ENCODE measurements around the gene OTOP3.
"Not testable (repeated sequence)": the region's sequence is repeated elsewhere in the genome, so short reads cannot be mapped to it uniquely, and the experiment has no call there.

The OTOP3 gene

DNA sequence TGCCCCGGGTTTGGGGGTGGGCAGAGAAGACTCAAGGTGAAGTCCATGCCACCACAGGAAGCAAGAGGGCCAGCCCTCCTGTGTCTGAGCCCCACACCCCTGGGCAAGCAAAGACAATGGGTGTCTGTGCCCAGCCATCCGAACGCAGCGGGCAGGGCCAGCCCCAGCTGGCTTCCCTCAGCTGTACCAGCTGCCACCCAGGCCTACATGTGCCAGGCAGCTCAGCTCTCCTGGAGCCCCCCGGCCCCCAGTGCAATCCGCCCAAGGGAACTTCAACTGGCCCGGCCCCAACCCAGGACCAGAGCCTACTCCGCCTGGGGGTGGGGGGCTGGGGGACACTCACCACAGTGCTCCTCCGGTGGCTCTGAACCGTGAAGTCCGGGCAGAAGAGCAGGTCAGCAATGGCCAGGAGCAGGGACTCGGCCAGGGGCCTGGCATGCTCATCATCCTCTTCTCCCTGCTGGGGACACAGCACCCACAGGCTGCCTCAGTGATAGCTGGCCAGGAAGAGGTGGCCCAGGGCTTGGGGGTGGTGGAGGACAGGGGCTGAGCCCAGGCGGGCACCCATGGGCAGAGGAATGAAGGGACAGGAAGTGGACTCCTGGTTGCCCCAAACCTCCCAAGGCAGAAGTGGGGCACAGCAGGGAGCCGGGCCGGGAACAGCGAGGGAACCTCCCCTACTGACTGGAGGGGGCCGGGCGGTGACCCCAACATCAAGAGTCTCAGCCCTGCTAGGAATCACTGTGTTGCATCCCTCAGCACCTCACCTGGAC is 27.1 kb downstream of the OTOP3 start:
- DNase-seq: no peak

DNA sequence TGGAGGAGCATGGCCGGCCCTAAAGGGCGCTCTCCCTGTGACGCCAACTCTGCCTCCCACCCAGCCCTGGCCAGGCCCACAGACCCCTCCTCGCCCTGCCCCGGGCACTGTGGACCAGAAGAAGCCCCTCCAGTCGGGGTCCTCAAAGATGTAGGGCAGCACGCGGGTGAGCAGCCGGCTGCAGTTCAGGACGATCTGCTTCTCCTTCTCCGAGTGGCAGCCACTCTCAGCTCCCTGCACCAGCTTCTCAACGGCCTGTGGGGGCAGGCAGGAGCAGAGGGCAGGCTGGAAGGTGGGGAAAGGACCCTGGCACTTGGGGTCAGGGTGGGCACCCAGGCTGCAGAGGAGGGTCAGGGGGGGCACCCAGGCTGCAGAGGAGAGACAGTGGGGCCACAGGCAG is 28.0 kb downstream of the OTOP3 start:
- DNase-seq: no peak

DNA sequence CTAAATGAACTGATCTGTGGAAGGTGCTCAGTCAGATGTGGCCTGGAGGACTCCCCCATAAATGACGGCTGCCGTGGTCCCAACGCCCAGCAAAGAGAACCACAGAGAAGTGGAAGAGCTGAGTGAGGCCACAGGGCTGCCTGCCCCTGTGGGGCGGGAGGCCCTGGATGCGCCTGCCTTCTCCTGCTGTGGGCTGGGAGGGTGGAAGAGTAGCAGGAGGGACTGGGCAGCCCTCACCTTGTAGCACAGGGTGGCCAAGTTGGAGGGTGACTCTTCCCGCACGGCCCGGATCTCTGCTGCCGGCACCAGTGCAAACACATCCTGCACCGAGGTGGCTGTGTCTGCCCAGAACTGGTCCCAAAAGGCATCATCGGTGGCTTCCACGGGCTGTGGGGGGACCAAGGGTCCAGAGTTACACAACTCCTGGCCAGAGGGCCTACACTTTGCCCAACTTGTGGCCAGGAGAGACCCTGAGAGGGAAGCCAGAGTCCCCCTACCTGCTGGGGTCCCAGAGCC is 28.6 kb downstream of the OTOP3 start:
- DNase-seq: no peak

DNA sequence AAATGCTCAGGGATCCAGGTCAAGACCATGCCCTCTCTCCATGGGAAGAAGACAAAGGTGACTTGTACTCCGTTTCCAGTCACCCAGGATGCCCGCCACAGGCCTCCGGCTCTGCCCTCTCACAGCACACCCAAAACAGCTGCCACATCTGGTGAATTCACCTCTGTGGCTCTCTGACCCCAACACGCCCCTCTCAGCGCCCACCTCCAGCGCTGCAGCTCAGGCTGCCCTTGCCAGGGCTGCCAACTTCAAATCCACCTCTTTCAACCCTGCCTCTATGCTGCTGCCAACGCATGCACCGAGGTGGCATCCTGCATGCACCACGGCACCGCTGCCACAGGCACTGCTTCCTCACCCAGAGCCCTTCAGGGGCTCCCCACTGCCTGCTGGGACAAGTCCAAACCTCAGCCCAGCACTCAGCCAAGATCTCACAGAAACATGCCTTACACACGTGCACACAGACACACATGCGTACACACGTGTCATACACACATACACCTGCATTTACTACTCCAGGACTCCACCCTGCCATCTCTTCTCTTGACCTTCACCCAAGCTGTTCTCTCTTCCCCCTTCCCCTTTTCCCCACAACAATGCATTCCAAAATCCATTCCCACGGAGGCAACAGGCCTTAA is 29.4 kb downstream of the OTOP3 start:
- no peak for DNase-seq

DNA sequence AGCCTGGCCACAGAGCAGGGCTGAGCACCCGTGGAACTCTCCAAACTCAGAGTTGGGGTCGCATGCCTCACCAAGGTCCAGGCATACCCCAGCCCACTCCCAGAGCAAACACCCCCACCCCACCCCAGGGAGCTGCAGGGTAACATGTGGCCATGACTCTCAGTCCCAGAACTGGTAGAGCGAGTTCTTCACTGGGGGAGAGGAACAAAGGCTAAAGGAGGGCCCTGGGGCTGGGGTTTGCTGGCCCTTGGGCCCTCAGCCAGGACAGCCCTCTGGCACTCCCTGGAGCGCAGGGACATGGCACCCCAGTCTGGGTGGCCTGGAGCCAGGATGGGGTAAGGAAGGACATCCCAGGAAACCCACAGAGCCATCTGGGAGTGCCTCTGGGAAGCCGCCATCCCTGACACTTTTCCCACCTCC is 32.7 kb downstream of the OTOP3 start:
- DNase-seq: no peak

DNA sequence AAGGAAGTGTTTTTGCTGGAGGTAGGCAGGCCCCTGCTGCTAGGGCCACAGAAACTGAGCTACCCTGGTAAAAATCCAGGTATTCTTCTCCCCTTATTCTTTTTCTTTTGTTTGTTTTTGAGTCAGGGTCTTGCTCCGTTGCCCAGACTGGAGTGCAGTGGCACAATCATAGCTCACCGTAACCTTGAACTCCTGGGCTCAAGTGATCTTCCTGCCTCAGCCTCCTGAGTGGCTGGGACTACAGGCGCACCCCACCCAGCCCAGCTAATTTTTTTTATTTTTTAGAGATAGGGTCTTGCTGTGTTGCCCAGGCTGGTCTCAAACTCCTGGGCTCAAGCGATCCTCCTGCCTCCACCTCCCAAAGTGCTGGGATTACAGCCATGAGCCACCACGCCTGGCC is 33.8 kb downstream of the OTOP3 start:
- not testable (repeated sequence) for DNase-seq

DNA sequence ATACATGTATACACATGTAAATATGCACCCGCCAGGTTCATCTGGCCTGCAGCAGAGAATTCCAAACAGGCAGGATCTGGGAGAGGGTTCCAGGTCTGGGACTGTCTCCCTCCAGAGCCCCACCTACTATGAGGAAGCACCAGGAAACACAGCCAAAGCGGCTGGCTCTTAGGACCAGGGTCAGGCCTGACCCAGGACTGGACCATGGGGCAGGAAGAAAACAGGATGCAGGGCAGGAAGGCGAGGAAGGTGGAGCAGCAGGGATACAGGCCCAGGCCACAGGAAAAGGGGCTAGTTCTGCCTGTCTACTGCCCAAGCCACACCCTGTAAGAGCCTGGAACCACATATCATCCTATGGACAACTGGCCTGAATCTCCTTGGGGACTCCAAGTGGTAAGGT is 34.7 kb downstream of the OTOP3 start:
- DNase-seq: no peak

DNA sequence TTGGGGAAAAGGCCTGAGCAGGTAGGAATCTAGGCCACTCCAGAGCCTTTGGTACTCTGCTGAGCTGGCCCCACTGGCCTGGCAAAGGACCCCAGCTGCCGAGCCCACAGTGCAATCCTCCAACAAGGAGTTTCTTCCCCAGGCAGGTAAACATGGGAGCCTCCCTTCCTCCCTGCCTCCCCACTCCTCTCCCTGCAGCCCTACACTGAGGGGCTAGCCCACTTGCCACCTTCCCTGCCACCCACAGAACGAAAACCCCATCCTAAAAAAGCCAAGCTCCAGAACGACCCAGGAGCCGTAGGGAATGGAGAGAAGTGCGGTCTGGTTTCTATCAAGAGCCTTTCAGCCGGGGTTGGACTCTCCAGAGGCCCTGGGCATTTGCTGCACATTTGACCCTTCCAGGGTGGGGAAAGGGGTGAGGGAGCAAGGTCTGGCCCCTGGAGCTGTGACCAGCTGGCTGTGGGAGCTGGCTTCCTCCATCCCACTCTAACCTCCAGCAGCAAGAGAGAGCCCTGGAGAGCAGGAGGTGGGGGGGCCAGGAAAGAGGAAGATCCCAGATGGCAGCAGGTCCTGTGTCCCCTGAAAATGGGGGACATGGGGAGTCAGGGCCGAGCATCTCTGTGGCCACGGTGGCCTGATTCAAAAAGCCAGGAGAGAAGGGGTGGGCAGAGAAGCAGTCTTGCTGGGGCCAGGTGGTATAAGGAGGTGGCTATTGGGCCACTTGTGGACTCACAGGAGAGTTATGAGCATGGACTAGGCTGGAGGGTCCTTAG is 35.6 kb downstream of the OTOP3 start:
- DNase-seq: no peak

DNA sequence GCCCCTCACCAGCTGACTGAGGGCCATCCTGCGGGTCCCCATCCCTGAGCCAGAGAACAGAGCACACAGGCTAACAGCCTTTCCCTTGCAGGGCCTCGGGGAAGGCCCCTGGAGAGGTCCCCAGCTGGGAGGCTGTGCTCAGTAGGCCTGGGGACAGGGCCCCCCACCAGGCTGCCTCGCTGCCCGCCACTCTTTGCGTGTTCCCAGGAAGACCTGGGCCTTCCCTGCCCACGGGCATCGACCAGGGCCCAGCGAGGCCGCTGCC is 36.1 kb downstream of the OTOP3 start:
- no peak for DNase-seq

DNA sequence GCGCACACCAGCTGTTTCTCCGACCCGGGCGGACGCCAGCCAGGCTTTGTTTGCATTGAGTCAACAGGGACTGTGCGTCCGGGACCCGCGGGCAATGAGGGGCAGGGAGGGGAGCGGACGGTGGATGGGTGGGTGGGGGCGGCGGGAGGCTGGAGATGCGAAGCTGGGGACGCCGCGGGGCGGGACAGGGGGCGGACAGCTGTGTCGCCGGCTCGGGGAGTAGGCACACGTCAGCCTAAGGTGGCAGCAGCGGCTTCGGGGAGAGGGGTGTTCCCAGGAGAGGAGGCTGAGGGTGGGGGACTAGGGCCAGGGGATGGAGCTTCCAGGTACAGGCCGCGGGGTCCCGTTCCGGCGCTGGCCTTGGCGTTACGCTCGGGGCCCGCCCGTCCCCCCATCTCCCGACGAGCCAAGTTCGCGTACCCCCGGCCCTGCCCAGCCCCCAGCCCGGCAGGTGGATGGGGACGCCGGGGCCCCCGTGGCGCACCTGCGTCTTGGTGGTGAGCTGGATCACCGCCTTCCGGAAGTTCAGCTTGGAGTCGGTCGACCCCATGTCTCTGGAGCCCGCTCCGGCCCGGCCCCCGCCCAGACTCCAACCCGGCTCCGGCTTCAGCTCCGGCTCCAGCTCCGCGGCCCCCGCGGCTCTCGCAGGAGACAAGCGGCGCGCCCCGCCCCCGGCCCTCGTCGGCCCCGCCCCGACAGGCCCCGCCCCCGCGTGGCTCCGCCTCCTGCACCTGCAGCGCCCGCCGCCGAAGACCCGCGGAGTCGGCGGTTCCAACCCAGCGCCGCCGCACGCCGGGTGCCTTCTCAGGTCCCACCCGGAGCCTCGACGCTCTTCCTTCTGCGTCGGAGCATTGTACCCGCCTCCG is 36.6 kb downstream of the OTOP3 start, which contains the start of gene HID1:
Gene HID1, minus strand, starts transcription at position 653 of the 866 bp plus-strand sequence. Its CDS starts 103 bp downstream, at position 550.
- DNase-seq: no peak

DNA sequence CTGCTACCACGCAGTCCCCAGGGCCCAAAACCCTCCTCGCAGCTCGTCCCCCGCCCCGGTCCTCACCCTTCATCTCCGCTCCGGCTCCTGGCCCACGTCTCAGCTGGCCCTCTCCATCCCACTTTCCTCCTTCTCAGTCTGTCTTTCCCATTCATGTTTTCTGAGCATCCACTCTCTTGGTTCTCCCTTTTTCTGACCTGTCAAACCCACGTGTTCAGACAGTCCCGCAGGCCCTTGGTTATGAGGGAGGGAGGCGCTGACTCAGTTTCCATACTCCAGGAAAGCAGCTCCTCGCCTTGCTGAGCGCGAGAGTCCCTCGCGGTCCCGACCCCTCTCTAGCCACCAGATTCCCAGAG is 37.3 kb downstream of the OTOP3 start:
- DNase-seq: no peak

DNA sequence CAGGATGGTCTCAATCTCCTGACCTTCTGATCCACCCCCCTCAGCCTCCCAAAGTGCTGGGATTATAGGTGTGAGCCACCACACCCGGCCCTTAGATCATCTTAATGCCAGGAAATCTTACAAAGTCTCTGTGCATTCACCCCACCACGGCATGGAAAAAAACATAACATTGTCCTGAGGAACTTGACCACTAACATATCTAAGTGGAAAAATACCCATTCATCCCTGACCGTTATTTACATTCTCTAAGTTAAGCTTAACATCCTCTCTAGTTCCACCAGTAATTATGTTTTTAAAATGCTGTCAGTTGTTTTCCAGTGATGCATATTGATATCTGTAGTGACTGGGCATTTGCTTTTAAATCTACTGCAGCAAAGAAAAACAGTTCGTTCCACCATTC is 40.2 kb downstream of the OTOP3 start:
- DNase-seq: no peak

DNA sequence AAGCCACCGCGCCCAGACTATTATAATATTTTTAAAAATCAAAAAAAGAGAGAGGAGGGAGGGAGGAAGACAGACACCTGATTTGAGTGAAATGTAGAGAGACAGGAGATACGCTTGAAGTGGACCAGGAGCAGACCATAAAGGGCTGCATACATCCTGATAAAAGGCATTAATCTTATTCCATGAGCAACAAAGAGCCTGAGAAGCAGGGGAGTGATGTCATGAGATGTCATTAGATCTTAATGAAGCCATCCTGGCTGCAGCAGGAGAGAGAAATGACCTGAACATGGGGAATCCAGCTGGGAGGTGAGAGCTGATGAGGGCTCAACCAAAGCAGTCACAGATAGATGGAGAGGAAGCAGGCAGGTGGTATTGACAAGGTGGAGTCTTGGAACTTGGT is 42.1 kb downstream of the OTOP3 start:
- no peak for DNase-seq

DNA sequence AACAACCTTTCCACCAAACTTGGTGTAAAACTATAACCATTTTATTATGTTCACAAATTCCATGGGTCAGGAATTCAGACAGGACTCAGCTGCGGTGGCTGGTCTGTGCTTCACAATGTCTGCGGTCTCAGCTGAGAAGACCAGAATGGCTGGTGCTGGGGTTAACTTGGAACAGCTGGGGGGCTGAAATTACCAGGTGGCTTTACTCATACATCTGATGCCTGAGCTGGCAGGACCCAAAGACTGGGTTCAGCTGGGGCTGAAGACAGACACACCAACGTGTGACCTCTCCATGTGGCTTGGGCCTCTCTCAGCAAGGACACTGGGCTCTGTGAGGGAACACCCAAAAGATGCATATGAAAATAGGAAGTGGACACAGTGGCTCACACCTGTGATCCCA is 42.5 kb downstream of the OTOP3 start:
- no peak for DNase-seq

DNA sequence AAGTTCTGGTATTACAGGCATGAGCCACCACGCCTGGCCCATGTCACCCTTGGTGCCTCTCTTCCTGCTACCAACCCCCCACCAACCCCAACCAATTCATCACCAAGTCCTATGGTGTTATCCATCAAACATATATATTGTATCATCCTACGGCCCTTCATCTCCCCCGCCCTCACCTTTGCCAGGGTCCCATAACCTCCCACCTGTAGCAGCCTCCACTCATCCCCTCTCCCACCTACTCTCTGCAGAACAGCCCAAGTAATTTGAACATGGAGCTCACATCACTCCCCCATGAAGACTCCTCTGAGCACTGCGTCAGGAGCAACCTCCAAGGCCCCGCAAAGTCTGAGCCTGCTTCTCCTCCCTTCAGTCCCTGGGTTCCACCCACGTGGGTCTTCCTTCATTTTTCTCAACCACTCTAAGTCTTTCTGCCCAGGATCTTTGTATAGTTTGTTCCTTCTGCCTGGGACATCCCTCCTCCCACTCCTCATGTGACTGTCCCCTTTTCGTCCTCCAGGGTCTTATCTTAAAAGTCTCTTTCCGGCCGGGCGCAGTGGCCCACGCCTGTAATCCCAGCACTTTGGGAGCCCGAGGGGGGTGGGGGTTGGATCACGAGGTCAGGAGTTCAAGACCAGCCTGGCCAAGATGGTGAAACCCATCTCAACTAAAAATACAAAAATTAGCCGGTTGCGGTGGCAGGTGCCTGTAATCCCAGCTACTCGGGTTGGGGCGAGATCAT is 43.9 kb downstream of the OTOP3 start:
- DNase-seq: no peak

DNA sequence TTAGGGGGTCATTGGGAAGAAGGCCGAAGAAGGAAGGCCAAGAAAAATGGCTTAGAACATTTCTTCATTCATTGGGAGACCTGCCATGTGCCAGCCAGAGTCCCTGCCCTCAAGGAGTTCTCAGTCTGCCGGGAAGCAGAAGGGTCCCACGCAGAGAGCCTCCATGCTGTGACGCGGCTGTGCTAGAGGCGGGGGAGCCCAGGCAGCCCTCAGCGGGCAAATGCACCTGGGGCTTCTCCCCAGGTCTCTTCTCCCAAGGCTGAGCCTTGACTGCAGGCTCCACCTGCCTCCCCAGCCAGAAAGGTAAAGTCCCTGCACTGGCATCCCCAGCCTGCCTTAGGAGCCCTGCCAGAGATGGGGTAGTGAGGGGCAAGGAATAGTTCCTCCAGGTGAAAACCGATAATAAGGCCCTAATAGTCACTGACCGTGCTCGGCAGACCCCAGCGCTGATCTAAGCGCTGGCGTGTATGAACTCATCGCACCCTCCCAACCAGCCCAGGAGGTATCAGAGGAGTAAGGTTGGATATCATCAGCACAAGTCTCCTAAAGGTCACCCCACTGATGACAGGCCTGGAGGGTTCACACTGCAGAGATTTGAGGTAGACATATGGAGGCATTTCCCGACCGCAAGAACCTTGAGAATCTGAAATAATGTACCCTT is 45.8 kb downstream of the OTOP3 start:
- no peak for DNase-seq

DNA sequence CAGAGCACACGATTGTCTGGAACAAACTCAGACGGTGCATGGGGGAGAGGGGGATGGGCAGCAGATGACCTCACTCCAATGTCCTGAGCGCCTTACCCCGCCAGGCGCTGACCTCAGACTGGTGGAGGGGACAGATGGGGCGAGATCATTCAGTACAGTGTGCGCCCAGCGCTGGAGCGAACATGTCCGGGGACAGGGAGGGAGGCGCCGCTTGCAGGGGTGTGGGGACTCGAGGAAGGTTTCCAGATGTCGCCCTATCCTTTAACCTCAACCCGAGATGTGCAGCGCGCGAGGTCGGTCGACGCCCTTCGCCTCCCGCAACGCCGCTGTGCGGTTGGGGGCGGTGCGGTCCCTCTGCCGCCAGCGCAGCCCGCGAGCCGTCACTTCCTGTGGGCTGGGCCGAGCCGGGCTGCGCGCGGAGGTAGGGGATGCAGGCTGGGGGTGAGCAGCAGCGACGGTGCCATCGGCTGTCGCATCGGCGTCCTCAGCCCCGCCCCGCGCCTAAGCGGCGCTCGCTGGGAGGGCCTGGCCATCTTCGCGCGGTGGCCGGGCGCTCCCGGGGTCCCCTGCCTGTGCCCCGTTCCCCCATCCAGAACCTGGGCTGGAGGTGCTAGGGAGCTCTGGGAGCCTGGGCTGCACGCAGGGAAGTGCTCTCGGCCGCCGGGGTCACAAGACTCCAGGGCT is 46.4 kb downstream of the OTOP3 start:
- no peak for DNase-seq

DNA sequence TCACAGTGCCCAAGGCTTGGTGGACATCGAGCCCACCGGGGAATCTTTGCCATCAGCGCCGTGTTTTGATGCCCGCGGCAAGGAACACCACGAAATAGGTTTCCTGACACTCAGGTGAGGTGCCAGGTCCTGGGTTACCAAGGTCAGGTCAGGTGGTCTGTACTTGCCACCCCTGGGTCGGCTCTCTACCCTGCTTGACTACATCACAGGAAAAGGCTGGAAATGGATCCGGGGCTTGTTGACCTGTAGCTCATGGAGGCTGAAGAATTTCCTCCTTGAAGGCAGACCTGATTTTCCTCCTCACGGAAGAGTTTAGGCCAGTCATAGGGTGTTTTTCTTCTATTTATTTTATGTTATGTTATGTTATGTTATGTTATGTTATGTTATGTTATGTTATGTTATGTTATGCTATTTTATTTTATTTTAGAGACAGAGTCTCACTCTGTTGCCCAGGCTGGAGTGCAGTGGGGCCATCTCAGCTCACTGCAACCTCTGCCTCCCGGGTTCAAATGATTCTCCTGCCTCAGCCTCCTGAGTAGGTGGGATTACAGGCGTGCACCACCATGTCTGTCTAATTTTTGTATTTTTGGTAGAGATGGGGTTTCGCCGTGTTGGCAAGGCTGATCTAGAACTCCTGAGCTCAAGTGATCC is 47.1 kb downstream of the OTOP3 start:
- not testable (repeated sequence) for DNase-seq

DNA sequence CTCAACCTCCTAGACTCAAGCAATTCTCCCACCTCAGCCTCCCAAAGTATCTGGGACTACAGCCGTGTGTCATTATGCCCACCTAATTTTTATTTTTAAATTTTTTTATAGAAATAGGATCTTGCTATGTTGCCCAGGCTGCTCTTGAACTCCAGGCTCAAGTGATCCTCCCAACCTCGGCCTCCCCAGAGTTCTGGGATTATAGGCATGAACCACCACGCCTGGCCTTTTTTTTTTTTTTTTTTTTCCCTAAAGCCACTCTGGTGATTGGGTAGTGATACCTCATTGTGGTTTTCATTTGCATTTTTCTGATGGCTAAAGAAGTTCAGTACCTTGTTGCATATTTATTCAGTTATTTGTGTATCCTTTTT is 50.5 kb downstream of the OTOP3 start:
- DNase-seq: no peak

DNA sequence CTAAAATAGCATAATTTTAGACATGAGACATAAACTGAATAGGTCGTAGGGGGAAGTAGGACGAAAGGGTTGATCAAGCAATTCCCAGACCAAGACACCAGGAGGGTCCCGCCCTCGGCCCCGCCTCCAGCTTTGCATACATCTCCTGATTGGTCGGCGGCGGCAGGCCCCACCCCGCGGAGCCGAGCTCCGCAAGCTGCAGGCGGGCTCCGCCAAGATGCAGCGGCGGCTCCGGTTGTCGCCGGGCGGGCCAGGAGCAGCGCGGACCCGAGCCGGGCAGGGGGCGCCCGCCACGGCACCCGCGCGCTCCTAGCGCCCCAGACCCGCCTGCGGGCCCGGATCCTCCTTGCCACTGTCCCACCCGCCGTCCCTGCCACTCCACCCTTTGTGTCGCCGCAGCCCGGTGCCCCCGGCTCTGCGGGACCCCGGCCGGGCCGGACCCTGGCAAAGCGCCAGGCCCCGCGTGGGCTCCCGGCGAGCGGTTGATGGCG is 51.8 kb downstream of the OTOP3 start, which contains the start of gene CDR2L:
Gene CDR2L, plus strand, starts transcription at position 215 of the 491 bp plus-strand sequence. CDS start 412 bp downstream, outside the sequence.
- DNase-seq: peak; percentile 59
